SU-DHL-6 (cell line): ENCODE results near the gene SPIB.

ENCODE experiments used
- EZH2phosphoT487 ChIP-seq: fragments of 200-600 bp; sonication (generic), shearing (Covaris generic); conservative IDR thresholded peaks from 2 replicates; pipeline ENCODE4 v1.6.1; 2018; ENCODE audit warnings: mild to moderate bottlenecking, antibody characterized with exemption, low read length, moderate library complexity, mixed read lengths
- TF ChIP-seq, protein P1 (sequence below): fragments of 200-600 bp; sonication (generic); IDR thresholded peaks from one replicate; pipeline ENCODE4 v1.5.1; 2017; ENCODE audit warnings: antibody characterized with exemption, mild to moderate bottlenecking, low read length, moderate library complexity; ENCODE audit not compliant: insufficient read depth, poor library complexity, severe bottlenecking

DNA sequence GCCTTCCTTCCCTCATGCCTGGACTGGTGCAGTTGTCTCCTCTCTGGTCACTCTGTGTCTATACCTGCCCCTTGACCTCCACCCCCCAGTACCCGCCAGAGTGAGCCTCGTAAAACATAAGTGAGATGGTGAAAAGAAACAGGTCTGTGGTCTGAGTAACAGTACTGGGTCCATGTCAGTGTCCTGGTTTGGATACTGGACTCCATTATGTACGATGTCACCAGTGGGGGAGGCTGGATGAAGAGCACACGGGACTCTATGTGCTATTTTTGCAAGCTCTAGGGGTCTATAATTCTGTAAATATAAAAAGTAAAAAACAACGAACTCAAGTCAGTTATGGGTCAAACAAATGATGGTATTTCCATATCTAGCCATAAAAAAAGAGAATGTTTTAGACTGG lies 28.3 kb downstream of the SPIB start:
- TF ChIP-seq, protein P1, sequence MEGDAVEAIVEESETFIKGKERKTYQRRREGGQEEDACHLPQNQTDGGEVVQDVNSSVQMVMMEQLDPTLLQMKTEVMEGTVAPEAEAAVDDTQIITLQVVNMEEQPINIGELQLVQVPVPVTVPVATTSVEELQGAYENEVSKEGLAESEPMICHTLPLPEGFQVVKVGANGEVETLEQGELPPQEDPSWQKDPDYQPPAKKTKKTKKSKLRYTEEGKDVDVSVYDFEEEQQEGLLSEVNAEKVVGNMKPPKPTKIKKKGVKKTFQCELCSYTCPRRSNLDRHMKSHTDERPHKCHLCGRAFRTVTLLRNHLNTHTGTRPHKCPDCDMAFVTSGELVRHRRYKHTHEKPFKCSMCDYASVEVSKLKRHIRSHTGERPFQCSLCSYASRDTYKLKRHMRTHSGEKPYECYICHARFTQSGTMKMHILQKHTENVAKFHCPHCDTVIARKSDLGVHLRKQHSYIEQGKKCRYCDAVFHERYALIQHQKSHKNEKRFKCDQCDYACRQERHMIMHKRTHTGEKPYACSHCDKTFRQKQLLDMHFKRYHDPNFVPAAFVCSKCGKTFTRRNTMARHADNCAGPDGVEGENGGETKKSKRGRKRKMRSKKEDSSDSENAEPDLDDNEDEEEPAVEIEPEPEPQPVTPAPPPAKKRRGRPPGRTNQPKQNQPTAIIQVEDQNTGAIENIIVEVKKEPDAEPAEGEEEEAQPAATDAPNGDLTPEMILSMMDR: no peak
- no peak for TF ChIP-seq EZH2phosphoT487
